NT2/D1 (cell line): ENCODE measurements around the gene ROR1.

Experiments
- SUZ12 ChIP-seq: IDR thresholded peaks from 2 replicates; pipeline ENCODE4 v1.6.1; 2011; ENCODE audit not compliant: insufficient read length, insufficient read depth; ENCODE audit errors: extremely low read depth
- ZNF274 ChIP-seq: IDR thresholded peaks from 2 replicates; pipeline ENCODE4 v1.6.1; 2011; ENCODE audit warnings: mild to moderate bottlenecking, low read depth, low read length

DNA sequence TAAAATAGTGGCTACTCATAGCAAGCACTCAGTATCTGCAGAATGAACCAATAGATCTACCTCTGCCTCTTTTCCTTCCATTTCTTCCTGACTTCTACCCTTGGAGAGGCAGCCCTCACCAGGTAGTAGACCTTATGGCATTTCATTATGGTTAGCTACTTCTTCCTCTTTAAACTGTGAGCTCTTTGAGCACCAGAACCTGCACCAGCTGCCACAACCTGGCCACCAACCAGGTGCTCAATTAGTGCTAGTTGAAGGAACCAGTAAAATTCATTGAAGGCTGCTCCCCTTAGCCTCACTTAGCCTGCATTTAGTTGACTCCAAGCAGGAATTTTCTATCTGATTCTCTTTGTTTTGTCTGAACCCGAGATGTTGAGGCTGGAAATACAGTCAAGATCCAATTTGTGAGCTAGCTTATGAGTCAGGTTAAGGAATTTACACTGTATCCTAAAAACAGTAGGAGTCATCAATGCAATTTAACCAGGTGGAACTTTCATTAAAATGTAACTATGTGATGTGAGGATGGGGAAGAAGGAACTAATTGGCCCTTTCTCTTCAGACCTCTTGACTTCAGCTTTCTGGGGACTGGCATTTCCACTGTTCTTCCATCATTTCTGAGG is 348.1 kb downstream of the ROR1 start:
- TF ChIP-seq SUZ12 (no peak), ZNF274 (no peak)
